H1 (cell line): ENCODE measurements around the gene ATP11A. TPM values are rescaled to one million over a fixed set of nuclear protein-coding genes. Genes with fewer than 3 reads are reported as not detected.

Source experiments
- BRCA1 ChIP-seq: IDR thresholded peaks from 2 replicates; pipeline ENCODE4 v1.6.1; 2012; ENCODE audit warnings: low read depth, low read length, improper control_type of control experiment
- CHD2 ChIP-seq: IDR thresholded peaks from 2 replicates; pipeline ENCODE4 v1.6.1; 2012; ENCODE audit warnings: low read length, improper control_type of control experiment
- CREB1 ChIP-seq: IDR thresholded peaks from 2 replicates; pipeline ENCODE4 v1.6.1; 2012; ENCODE audit warnings: inconsistent platforms
- FOSL1 ChIP-seq: IDR thresholded peaks from 2 replicates; pipeline ENCODE4 v1.6.1; 2011; ENCODE audit warnings: mild to moderate bottlenecking, low read depth, low read length, moderate library complexity; ENCODE audit not compliant: insufficient read depth
- GTF2F1 ChIP-seq: IDR thresholded peaks from 2 replicates; pipeline ENCODE4 v1.6.1; 2012; ENCODE audit warnings: low read depth, low read length, improper control_type of control experiment, borderline replicate concordance
- HDAC2 ChIP-seq, 2 experiments: fragments of 300-600 bp in 1 of 2; sonication (generic) in 1 of 2; IDR thresholded peaks; 2 replicates each; pipeline ENCODE4 v1.6.1; 2011 to 2012; ENCODE audit warnings: low read depth in 2 of 2, low read length in 2 of 2, mild to moderate bottlenecking in 2 of 2, moderate library complexity in 2 of 2, borderline replicate concordance in 1 of 2, inconsistent platforms in 1 of 2
- KDM1A ChIP-seq: fragments of 200-600, 300-600 bp; sonication (generic); IDR thresholded peaks from 2 replicates; pipeline ENCODE4 v1.7.1; 2016; ENCODE audit warnings: mild to moderate bottlenecking, low read length, borderline replicate concordance
- POLR2A ChIP-seq, 2 experiments: IDR thresholded peaks; 1 replicate in 1 of 2; 2 replicates in 1 of 2; pipeline ENCODE4 v1.6.1; 2011; ENCODE audit warnings: low read depth in 2 of 2, low read length in 2 of 2, mild to moderate bottlenecking in 2 of 2; ENCODE audit errors: control extremely low read depth in 1 of 2
- POLR2AphosphoS5 ChIP-seq: IDR thresholded peaks from 2 replicates; pipeline ENCODE4 v1.6.1; 2011; ENCODE audit warnings: low read depth, low read length
- RNF2 ChIP-seq: fragments of 200-900, 300-1000 bp; sonication (generic); IDR thresholded peaks from 2 replicates; pipeline ENCODE4 v1.7.1; 2016; ENCODE audit warnings: borderline replicate concordance, low read depth, mild to moderate bottlenecking, antibody characterized with exemption, low read length; ENCODE audit not compliant: poor library complexity, severe bottlenecking; ENCODE audit errors: missing control alignments
- RXRA ChIP-seq: IDR thresholded peaks from 2 replicates; pipeline ENCODE4 v1.6.1; 2011; ENCODE audit warnings: low read depth, mild to moderate bottlenecking, low read length, moderate library complexity; ENCODE audit not compliant: insufficient read depth
- SP1 ChIP-seq: IDR thresholded peaks from 2 replicates; pipeline ENCODE4 v1.6.1; 2011; ENCODE audit warnings: low read depth, low read length
- SRF ChIP-seq: IDR thresholded peaks from 2 replicates; pipeline ENCODE4 v1.6.1; 2011; ENCODE audit warnings: mild to moderate bottlenecking, low read depth, low read length, moderate library complexity
- SUZ12 ChIP-seq: fragments of 200-600 bp; sonication (generic); IDR thresholded peaks from 2 replicates; pipeline ENCODE4 v1.6.1; 2012; ENCODE audit warnings: mild to moderate bottlenecking, inconsistent platforms, low read length, moderate library complexity, mixed read lengths
- TAF1 ChIP-seq: IDR thresholded peaks from 2 replicates; pipeline ENCODE4 v1.6.1; 2011; ENCODE audit warnings: mild to moderate bottlenecking, low read depth, low read length
- TBP ChIP-seq: IDR thresholded peaks from 2 replicates; pipeline ENCODE4 v1.6.1; 2011; ENCODE audit warnings: low read depth, low read length, improper control_type of control experiment
- ZNF274 ChIP-seq: IDR thresholded peaks from 2 replicates; pipeline ENCODE4 v1.7.0; 2012; ENCODE audit warnings: low read length, borderline replicate concordance; ENCODE audit errors: extremely low read depth
- polyA plus RNA-seq, 7 experiments: library from polyadenylated mRNA; depleted of rRNA in 3 of 7; stranded (reverse) in 5 of 7; unstranded in 2 of 7; fragments of >200 nt in 5 of 7; fragments of 200-250 nt in 2 of 7; gene quantifications; 1 replicate in 5 of 7; 2 replicates in 1 of 7; 4 replicates in 1 of 7; pipeline versions ENCODE4 v1.2.1 to v1.2.3, GENCODE V29; 2011 to 2013; ENCODE audit warnings: missing spikeins in 2 of 7, mixed read lengths in 2 of 7
- total RNA-seq: library from RNA; stranded (reverse); fragmentation: NEBNext Ultra II Directional; extraction: Animal tissue kit (Norgen Biotek cat#: 25700); gene quantifications from 2 replicates; pipeline ENCODE4 v1.2.1, GENCODE V29; 2021

ATP11A gene
- total and polyA plus RNA-seq, 2 of the 8 experiments (the other 6 are each of a cell fraction or from before 2014, with no cell fraction given) = 28.8 to 72.9 TPM

- TF ChIP-seq SP1 = peak; percentile 60; the same call in 1 of the 2 replicates
- TF ChIP-seq SUZ12 = no peak
- no peak for TF ChIP-seq FOSL1
- peak; percentile 62 for TF ChIP-seq TAF1
- no peak for TF ChIP-seq HDAC2 (IDR thresholded peaks at IDR 0.05; ENCODE audit: borderline replicate concordance in 1 of 2, low read depth in 2 of 2, low read length in 2 of 2)
- TF ChIP-seq TBP = peak; percentile 89
- TF ChIP-seq POLR2AphosphoS5 = peak; percentile 77
- TF ChIP-seq GTF2F1 = no peak
- TF ChIP-seq CHD2 = no peak
- TF ChIP-seq KDM1A = no peak
- no peak for TF ChIP-seq CREB1
- TF ChIP-seq RNF2 = no peak
- TF ChIP-seq BRCA1 = no peak
- peak; percentile 56; the same call in 1 of the 2 replicates for TF ChIP-seq SRF
- peak in 1 of 2 experiments; percentile 68; a peak in 1 of 3 replicates for TF ChIP-seq POLR2A (IDR thresholded peaks at IDR 0.05; ENCODE audit: control extremely low read depth in 1 of 2, low read depth in 2 of 2, low read length in 2 of 2)
- TF ChIP-seq ZNF274 = no peak
- no peak for TF ChIP-seq RXRA
Measured at GRCh38 chr13:112905086-112905485, 215.2 kb downstream of the ATP11A start (continued).
